PFSK-1 (cell line): ENCODE measurements around the gene KIF19.

Experiments
- FOXP2 ChIP-seq: optimal IDR thresholded peaks from 2 replicates; pipeline ENCODE3; 2011; ENCODE audit warnings: borderline replicate concordance, control low read depth, inconsistent platforms; ENCODE audit not compliant: insufficient read depth; ENCODE audit errors: extremely low read length, extremely low read depth
- POLR2AphosphoS5 ChIP-seq: IDR thresholded peaks from 2 replicates; pipeline ENCODE4 v1.6.1; 2012; ENCODE audit warnings: low read depth, mild to moderate bottlenecking, control low read depth, low read length, moderate library complexity
- SIN3A ChIP-seq: IDR thresholded peaks from 2 replicates; pipeline ENCODE4 v1.6.1; 2012; ENCODE audit warnings: mild to moderate bottlenecking, low read length, moderate library complexity, borderline replicate concordance; ENCODE audit not compliant: insufficient read depth
- TAF1 ChIP-seq: IDR thresholded peaks from 2 replicates; pipeline ENCODE4 v1.6.1; 2012; ENCODE audit warnings: low read length, control low read depth, borderline replicate concordance; ENCODE audit not compliant: insufficient read depth
- TF ChIP-seq, protein P1 (sequence below), 2 experiments: IDR thresholded peaks; 2 replicates each; pipeline versions ENCODE4 v1.6.1 to v1.8.0; 2011 to 2012; ENCODE audit warnings: low read depth in 2 of 2, low read length in 2 of 2, control low read depth in 1 of 2, inconsistent platforms in 1 of 2, mild to moderate bottlenecking in 1 of 2, moderate library complexity in 1 of 2; ENCODE audit not compliant: insufficient read depth in 1 of 2

Gene KIF19

DNA sequence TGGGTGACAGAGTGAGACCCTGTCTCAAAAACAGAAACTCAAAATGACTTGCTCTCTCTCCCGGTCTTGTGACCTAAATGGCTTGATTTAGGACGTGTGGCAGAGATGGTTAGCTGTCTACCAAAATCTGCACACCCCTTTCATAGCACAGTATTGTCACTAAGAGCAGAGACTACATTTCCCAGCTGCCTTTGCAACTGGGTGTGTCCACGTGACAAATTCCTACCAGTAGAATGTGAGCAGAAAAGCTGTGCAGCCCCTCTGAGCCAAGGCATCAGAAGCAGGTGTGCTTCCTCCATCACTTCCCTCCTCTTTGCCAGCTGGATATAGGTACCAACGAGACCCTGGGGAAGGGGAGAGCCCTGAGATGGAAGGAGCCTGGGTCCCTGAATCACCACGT, 66.8 kb downstream of the KIF19 start:
- TF ChIP-seq, protein P1, sequence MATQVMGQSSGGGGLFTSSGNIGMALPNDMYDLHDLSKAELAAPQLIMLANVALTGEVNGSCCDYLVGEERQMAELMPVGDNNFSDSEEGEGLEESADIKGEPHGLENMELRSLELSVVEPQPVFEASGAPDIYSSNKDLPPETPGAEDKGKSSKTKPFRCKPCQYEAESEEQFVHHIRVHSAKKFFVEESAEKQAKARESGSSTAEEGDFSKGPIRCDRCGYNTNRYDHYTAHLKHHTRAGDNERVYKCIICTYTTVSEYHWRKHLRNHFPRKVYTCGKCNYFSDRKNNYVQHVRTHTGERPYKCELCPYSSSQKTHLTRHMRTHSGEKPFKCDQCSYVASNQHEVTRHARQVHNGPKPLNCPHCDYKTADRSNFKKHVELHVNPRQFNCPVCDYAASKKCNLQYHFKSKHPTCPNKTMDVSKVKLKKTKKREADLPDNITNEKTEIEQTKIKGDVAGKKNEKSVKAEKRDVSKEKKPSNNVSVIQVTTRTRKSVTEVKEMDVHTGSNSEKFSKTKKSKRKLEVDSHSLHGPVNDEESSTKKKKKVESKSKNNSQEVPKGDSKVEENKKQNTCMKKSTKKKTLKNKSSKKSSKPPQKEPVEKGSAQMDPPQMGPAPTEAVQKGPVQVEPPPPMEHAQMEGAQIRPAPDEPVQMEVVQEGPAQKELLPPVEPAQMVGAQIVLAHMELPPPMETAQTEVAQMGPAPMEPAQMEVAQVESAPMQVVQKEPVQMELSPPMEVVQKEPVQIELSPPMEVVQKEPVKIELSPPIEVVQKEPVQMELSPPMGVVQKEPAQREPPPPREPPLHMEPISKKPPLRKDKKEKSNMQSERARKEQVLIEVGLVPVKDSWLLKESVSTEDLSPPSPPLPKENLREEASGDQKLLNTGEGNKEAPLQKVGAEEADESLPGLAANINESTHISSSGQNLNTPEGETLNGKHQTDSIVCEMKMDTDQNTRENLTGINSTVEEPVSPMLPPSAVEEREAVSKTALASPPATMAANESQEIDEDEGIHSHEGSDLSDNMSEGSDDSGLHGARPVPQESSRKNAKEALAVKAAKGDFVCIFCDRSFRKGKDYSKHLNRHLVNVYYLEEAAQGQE (IDR thresholded peaks at IDR 0.05; ENCODE audit: insufficient read depth in 1 of 2, low read depth in 2 of 2, low read length in 2 of 2) = no peak
- TF ChIP-seq SIN3A = no peak

DNA sequence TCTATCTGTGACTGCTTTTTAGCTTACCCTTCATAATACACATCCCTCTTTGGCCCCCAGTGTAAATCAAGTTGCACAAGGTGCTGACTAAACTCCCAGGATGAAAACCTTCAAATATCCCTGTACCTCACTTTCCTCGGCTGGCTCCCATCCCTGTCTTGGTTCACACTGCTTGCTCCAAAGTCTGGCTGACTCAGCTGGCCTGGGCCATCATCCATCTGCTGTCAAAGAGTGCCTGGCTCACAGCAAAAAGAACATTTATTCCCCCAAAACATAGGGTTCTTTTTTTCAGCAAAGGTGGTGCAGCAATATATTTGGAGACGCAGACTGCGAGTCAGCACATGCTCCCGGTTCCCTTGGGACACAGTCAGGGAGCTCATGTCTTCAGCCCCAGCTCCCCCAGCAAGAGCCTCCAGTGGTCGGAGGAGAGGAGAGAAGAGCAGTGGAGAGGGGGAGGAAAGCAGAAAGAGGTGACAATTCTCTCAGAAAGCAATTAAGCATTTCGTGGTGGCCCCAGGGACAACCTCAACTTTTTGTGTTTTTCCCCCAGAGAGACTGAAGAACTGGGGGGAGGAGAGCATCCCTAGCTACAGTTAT, 67.4 kb downstream of the KIF19 start:
- TF ChIP-seq, protein P1 (IDR thresholded peaks at IDR 0.05; ENCODE audit: insufficient read depth in 1 of 2, low read depth in 2 of 2, low read length in 2 of 2) = no peak

DNA sequence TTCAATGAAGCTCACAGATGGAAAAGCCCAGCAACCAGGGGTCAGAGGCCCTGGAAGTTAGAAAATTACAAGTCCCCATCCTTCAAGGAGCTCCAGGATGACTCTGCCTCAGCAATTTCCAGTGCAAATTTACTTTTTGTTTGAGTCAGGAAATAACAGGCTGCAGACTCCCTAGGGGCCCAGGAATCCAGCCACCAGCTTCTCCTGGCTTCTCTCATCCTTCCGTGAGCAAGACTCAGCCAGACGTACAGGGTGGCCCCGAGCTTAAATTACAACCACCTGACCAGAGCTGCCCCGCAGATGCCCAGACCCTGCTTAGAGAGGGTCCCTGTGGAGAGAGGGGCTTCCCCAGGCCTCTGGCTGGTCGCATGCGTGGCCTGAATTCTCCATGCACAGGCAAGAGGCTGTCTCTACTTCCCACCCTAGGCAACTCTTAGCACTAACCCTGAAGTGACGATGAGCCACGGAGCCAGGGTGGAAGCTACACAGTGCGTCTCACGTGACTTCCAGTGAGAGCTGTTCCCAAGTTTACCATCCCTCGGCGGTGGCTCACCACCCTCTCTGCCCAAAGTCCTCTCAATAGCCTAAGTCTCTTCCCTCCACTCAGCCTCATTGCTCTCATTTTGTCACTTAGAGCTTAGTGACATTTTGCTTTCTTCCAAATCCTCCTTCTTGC, 68.4 kb downstream of the KIF19 start:
- TF ChIP-seq FOXP2 (no peak), TAF1 (no peak), SIN3A (no peak), POLR2AphosphoS5 (no peak)
- TF ChIP-seq, protein P1 (IDR thresholded peaks at IDR 0.05; ENCODE audit: insufficient read depth in 1 of 2, low read depth in 2 of 2, low read length in 2 of 2) = no peak

DNA sequence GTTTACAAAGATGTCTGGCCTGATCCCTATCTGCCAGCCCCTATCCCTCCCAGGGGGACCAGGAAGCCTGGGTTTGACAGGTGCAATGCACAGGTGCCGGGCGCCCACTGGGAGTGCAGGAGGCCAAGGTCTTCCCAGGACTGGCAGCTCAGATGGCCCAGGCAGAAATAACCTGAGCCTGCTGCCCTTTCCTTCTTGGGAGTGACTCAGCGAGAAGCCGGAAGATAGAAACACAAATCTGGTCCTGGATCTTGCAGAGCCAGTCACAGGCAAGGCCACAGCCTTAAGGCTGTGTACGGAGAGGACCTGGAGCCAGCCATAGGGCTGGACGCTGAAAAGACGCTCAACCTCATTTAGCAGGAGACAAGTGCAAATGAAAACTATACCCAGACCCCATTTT, 69.0 kb downstream of the KIF19 start:
- TF ChIP-seq TAF1 (no peak), POLR2AphosphoS5 (no peak), FOXP2 (no peak), SIN3A (no peak)
- TF ChIP-seq, protein P1 (IDR thresholded peaks at IDR 0.05; ENCODE audit: insufficient read depth in 1 of 2, low read depth in 2 of 2, low read length in 2 of 2) = no peak

DNA sequence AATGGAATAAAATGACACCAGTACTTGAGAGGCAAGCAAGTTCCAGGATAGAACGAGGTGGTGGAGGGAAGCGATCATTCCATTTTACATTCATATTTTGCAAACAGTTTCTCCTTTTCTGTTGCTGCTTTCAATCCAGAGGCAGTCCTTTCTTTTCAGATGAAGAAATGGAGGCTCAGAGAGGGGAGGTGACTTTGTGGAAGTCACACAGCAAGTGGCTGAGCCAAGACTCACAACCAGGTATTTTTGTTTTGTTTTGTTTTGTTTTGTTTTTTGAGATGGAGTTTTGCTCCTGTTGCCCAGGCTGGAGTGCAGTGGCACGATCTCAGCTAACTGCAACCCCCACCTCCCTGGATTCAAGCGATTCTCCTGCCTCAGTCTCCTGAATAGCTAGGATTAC, 70.5 kb downstream of the KIF19 start:
- TF ChIP-seq POLR2AphosphoS5 (no peak), SIN3A (no peak), TAF1 (no peak), FOXP2 (no peak)
- TF ChIP-seq, protein P1 (IDR thresholded peaks at IDR 0.05; ENCODE audit: insufficient read depth in 1 of 2, low read depth in 2 of 2, low read length in 2 of 2) = no peak
